ENCODE results near the gene BTNL8. TPM values are rescaled to one million over a fixed set of nuclear protein-coding genes. Genes with fewer than 3 reads are reported as not detected.
A peak's percentile ranks its signal among the peaks of the same experiment; 100 is the strongest.
"Not testable (repeated sequence)": the region's sequence is repeated elsewhere in the genome, so short reads cannot be mapped to it uniquely, and the experiment has no call there.

The BTNL8 gene
- total RNA-seq, 4 donors from 2014 or later = 19.7 to 156 (median 59.0) TPM

- no peak overlapping the region for H3K27ac ChIP-seq
- DNase-seq = no peak
- no peaks in the 10 kb centered on the region for H3K27me3 ChIP-seq
- TF ChIP-seq EP300 (IDR thresholded peaks at IDR 0.05; ENCODE audit: low read depth) (no peak), POLR2AphosphoS5 (IDR thresholded peaks at IDR 0.05) (no peak), POLR2A (IDR thresholded peaks at IDR 0.05) (no peak), CTCF (IDR thresholded peaks at IDR 0.05) (no peak)
- no peak overlapping the region for H3K4me3 ChIP-seq
- WGBS, 2 donors (ENCODE audit: low coverage in 1 of 2) = 74 to 81% methylated on average over 8 to 12 of the region's 12 CpGs
- in situ Hi-C loops (cut with MboI; ENCODE audit: low pct_ligation_motif_present in 1 of 4, low pct_unique_long_range_greater_than_20kb in 1 of 4, low sequenced_read_pairs in 3 of 4) = no loop called here
- intact Hi-C loops (cut with DNase I; ENCODE audit: low total_unique reads) = no loop called here
- H3K36me3 ChIP-seq = no peaks in the 10 kb centered on the region
- peaks cover 0 to 5% (median 2%) of the 10 kb centered on the region in 4 donors for H3K4me1 ChIP-seq
- H3K9me3 ChIP-seq = no peaks in the 10 kb centered on the region
These were observed 24.0 kb upstream of the BTNL8 start for GRCh38 chr5:180874804-180875582.

GRCh38 chr5:180875860-180876426, 23.0 kb upstream of the BTNL8 start:
- intact Hi-C loops (cut with DNase I; ENCODE audit: low total_unique reads) = no loop called here
- in situ Hi-C loops (cut with MboI; ENCODE audit: low pct_ligation_motif_present in 1 of 4, low pct_unique_long_range_greater_than_20kb in 1 of 4, low sequenced_read_pairs in 3 of 4) = no loop called here
- 72 to 83% methylated on average over 7 to 10 of the region's 10 CpGs for WGBS, 2 donors (ENCODE audit: low coverage in 1 of 2)
- Histone ChIP-seq H3K27me3 (no peaks in the 10 kb centered on the region), H3K27ac (no peak overlapping the region), H3K4me3 (no peak overlapping the region), H3K9me3 (no peaks in the 10 kb centered on the region), H3K4me1 (peaks cover 0 to 5% (median 2%) of the 10 kb centered on the region in 4 donors), H3K36me3 (no peaks in the 10 kb centered on the region)
- no peak for DNase-seq
- no peak for TF ChIP-seq POLR2A (IDR thresholded peaks at IDR 0.05)
- TF ChIP-seq EP300 (IDR thresholded peaks at IDR 0.05; ENCODE audit: low read depth) = peak; percentile 42

- DNase-seq = peak; percentile 87
- 52% methylated on average over 11 of the region's 11 CpGs; no CpG with 5 or more reads in 1 of the 2 donors for WGBS, 2 donors (ENCODE audit: low coverage in 1 of 2)
These were observed 13.0 kb upstream of the BTNL8 start for GRCh38 chr5:180885845-180886529.

GRCh38 chr5:180889381-180889780, 9.6 kb upstream of the BTNL8 start:
- Histone ChIP-seq H3K36me3 (no peaks in the 10 kb centered on the region), H3K4me3 (no peak overlapping the region), H3K4me1 (peaks cover 0 to 15% (median 3%) of the 10 kb centered on the region in 4 donors), H3K9me3 (no peaks in the 10 kb centered on the region), H3K27ac (no peak overlapping the region), H3K27me3 (peaks cover 10% of the 10 kb centered on the region)
- TF ChIP-seq POLR2A (IDR thresholded peaks at IDR 0.05) (no peak), CTCF (IDR thresholded peaks at IDR 0.05) (no peak), EP300 (IDR thresholded peaks at IDR 0.05; ENCODE audit: low read depth) (no peak), POLR2AphosphoS5 (IDR thresholded peaks at IDR 0.05) (no peak)
- in situ Hi-C loops (cut with MboI; ENCODE audit: low pct_ligation_motif_present in 1 of 4, low pct_unique_long_range_greater_than_20kb in 1 of 4, low sequenced_read_pairs in 3 of 4) = no loop called here
- no peak for DNase-seq
- 71 to 82% methylated on average over 4 to 7 of the region's 7 CpGs for WGBS, 2 donors (ENCODE audit: low coverage in 1 of 2)
- intact Hi-C loops (cut with DNase I; ENCODE audit: low total_unique reads) = no loop called here

More at GRCh38 chr5:180885845-180886529, 13.0 kb upstream of the BTNL8 start:
- peak in 2 of 3 donors; percentile 57 to 71 for TF ChIP-seq POLR2AphosphoS5 (IDR thresholded peaks at IDR 0.05)
- peak; percentile 56 for TF ChIP-seq POLR2A (IDR thresholded peaks at IDR 0.05)
- H3K9me3 ChIP-seq; intact Hi-C loops (cut with DNase I; ENCODE audit: low total_unique reads); H3K36me3 ChIP-seq; in situ Hi-C loops (cut with MboI; ENCODE audit: low pct_ligation_motif_present in 1 of 4, low pct_unique_long_range_greater_than_20kb in 1 of 4, low sequenced_read_pairs in 3 of 4); H3K4me3 ChIP-seq: not testable (repeated sequence)
- Histone ChIP-seq H3K27ac (peak overlapping the region; percentile 81 to 83 (median 81)), H3K27me3 (peaks cover 10% of the 10 kb centered on the region), H3K4me1 (peaks cover 0 to 15% (median 3%) of the 10 kb centered on the region in 4 donors)

GRCh38 chr5:180895330-180895729, 3.6 kb upstream of the BTNL8 start:
- H3K36me3 ChIP-seq; H3K9me3 ChIP-seq; H3K4me1 ChIP-seq; H3K27ac ChIP-seq; in situ Hi-C loops (cut with MboI; ENCODE audit: low pct_ligation_motif_present in 1 of 4, low pct_unique_long_range_greater_than_20kb in 1 of 4, low sequenced_read_pairs in 3 of 4); DNase-seq; H3K4me3 ChIP-seq; intact Hi-C loops (cut with DNase I; ENCODE audit: low total_unique reads); H3K27me3 ChIP-seq: not testable (repeated sequence)
- WGBS, 2 donors (ENCODE audit: low coverage in 1 of 2) = 96% methylated on average over 1 of the region's 1 CpG; no CpG with 5 or more reads in 1 of the 2 donors

Data from transverse colon (tissue), 4 donors.